ENCODE results near the gene OXA1L.

Gene OXA1L

GRCh38 chr14:22812744-22813143 is 46.3 kb downstream of the OXA1L start:
- no peaks in the 10 kb centered on the region for H4K20me1 ChIP-seq (ENCODE audit: control insufficient read depth, insufficient read depth, low read depth, low read length)
- peak overlapping the region; percentile 100 for H3K27ac ChIP-seq (ENCODE audit: low read depth, low read length)

DNA sequence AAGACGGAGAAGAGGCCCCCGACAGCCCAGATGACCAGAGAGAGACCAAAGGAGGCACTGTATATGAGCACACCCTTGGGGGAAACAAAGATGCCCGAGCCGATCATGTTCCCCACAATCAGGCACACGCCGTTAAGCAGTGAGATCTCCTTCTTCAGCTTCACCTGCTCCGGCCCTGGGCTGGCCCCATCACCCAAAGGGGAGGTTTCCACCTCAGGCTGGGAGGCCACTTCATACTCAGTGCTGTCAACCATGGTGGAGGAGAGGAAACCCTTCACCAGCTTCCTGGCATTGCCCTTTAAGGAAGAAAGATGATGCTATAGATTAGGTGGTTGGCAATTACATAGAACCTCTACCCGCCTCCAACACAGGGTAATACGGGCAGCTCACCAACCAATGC is 46.7 kb downstream of the OXA1L start:
- no peak for TF ChIP-seq EZH2phosphoT487 (IDR thresholded peaks at IDR 0.05; ENCODE audit: borderline replicate concordance, low read length)
- TF ChIP-seq, protein P1, sequence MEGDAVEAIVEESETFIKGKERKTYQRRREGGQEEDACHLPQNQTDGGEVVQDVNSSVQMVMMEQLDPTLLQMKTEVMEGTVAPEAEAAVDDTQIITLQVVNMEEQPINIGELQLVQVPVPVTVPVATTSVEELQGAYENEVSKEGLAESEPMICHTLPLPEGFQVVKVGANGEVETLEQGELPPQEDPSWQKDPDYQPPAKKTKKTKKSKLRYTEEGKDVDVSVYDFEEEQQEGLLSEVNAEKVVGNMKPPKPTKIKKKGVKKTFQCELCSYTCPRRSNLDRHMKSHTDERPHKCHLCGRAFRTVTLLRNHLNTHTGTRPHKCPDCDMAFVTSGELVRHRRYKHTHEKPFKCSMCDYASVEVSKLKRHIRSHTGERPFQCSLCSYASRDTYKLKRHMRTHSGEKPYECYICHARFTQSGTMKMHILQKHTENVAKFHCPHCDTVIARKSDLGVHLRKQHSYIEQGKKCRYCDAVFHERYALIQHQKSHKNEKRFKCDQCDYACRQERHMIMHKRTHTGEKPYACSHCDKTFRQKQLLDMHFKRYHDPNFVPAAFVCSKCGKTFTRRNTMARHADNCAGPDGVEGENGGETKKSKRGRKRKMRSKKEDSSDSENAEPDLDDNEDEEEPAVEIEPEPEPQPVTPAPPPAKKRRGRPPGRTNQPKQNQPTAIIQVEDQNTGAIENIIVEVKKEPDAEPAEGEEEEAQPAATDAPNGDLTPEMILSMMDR (IDR thresholded peaks at IDR 0.05; ENCODE audit: low read depth, low read length, poor library complexity, severe bottlenecking) = no peak
- Histone ChIP-seq H4K20me1 (ENCODE audit: control insufficient read depth, insufficient read depth, low read depth, low read length) (no peaks in the 10 kb centered on the region), H3K4me3 (ENCODE audit: low read length) (peak overlapping the region; percentile 97), H3K9me2 (replicated peaks; ENCODE audit: control insufficient read depth, low read length) (no peaks in the 10 kb centered on the region), H3K4me2 (ENCODE audit: low read length) (peak overlapping the region; percentile 97), H3K79me2 (ENCODE audit: control insufficient read depth, low read length) (peaks cover 74% of the 10 kb centered on the region), H3K27ac (ENCODE audit: low read depth, low read length) (peak overlapping the region; percentile 100), H3F3A (ENCODE audit: control insufficient read depth, insufficient read depth) (peaks cover 49% of the 10 kb centered on the region), H3K4me1 (ENCODE audit: control insufficient read depth, low read length) (peaks cover 82% of the 10 kb centered on the region), H3K27me3 (ENCODE audit: control insufficient read depth, low read length) (no peaks in the 10 kb centered on the region), H3K36me3 (ENCODE audit: control insufficient read depth, low read length) (peaks cover 42% of the 10 kb centered on the region), H3K9me3 (ENCODE audit: control insufficient read depth, insufficient read depth, low read length) (no peaks in the 10 kb centered on the region)

More at GRCh38 chr14:22812744-22813143, 46.3 kb downstream of the OXA1L start:
- Histone ChIP-seq H3K79me2 (ENCODE audit: control insufficient read depth, low read length) (peaks cover 77% of the 10 kb centered on the region), H3K4me2 (ENCODE audit: low read length) (peak overlapping the region; percentile 97), H3K4me3 (ENCODE audit: low read length) (peak overlapping the region; percentile 97), H3K27me3 (ENCODE audit: control insufficient read depth, low read length) (no peaks in the 10 kb centered on the region), H3F3A (ENCODE audit: control insufficient read depth, insufficient read depth) (peaks cover 48% of the 10 kb centered on the region), H3K36me3 (ENCODE audit: control insufficient read depth, low read length) (peaks cover 42% of the 10 kb centered on the region), H3K4me1 (ENCODE audit: control insufficient read depth, low read length) (peaks cover 82% of the 10 kb centered on the region), H3K9me2 (replicated peaks; ENCODE audit: control insufficient read depth, low read length) (no peaks in the 10 kb centered on the region), H3K9me3 (ENCODE audit: control insufficient read depth, insufficient read depth, low read length) (no peaks in the 10 kb centered on the region)
- no peak for TF ChIP-seq EZH2phosphoT487 (IDR thresholded peaks at IDR 0.05; ENCODE audit: borderline replicate concordance, low read length)
- TF ChIP-seq, protein P1 (IDR thresholded peaks at IDR 0.05; ENCODE audit: low read depth, low read length, poor library complexity, severe bottlenecking) = peak; percentile 57

DNA sequence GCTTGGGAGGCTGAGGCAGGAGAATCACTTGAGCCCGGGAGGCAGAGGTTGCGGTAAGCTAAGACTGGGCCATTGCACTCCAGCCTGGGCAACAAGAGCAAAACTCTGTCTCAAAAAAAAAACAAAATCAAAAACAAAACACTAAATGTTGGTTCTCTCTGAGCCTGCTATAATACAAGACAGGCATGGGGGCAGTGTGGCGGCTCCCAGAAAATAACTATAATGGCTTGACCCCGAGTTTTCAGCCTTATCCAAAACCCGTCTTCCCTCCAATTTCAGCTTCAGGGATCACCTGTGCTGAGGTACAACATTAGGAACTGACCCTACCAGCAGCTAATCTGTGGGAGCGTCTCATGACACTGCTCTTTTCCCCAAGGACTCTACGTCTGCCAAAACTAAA is 47.9 kb downstream of the OXA1L start:
- TF ChIP-seq, protein P1 (IDR thresholded peaks at IDR 0.05; ENCODE audit: low read depth, low read length, poor library complexity, severe bottlenecking) = peak; percentile 51
- TF ChIP-seq EZH2phosphoT487 (IDR thresholded peaks at IDR 0.05; ENCODE audit: borderline replicate concordance, low read length) = no peak
- Histone ChIP-seq H3K4me1 (ENCODE audit: control insufficient read depth, low read length) (peaks cover 82% of the 10 kb centered on the region), H3K9me3 (ENCODE audit: control insufficient read depth, insufficient read depth, low read length) (no peaks in the 10 kb centered on the region), H3K36me3 (ENCODE audit: control insufficient read depth, low read length) (peaks cover 35% of the 10 kb centered on the region), H3K27me3 (ENCODE audit: control insufficient read depth, low read length) (no peaks in the 10 kb centered on the region), H4K20me1 (ENCODE audit: control insufficient read depth, insufficient read depth, low read depth, low read length) (no peaks in the 10 kb centered on the region), H3K9me2 (replicated peaks; ENCODE audit: control insufficient read depth, low read length) (no peaks in the 10 kb centered on the region), H3K27ac (ENCODE audit: low read depth, low read length) (peak overlapping the region; percentile 100), H3K4me3 (ENCODE audit: low read length) (peak overlapping the region; percentile 97), H3K79me2 (ENCODE audit: control insufficient read depth, low read length) (peaks cover 64% of the 10 kb centered on the region), H3F3A (ENCODE audit: control insufficient read depth, insufficient read depth) (peaks cover 40% of the 10 kb centered on the region), H3K4me2 (ENCODE audit: low read length) (peak overlapping the region; percentile 97)

All from DOHH2 (cell line).